ENCODE data around the gene PTPN5. TPM values are rescaled to one million over a fixed set of nuclear protein-coding genes. Genes with fewer than 3 reads are reported as not detected.

Gene PTPN5
- polyA plus RNA-seq, 3 donors = not detected

GRCh38 chr11:18776324-18776723 is 15.3 kb downstream of the PTPN5 start:
- Mint-ChIP-seq H3K4me3 (no peak overlapping the region), H3K27me3 (ENCODE audit: low read depth in 3 of 3) (peaks cover 0 to 1% (median 0%) of the 10 kb centered on the region in 3 donors), H3K4me1 (no peaks in the 10 kb centered on the region), H3K9me3 (peaks cover 0 to 3% (median 0%) of the 10 kb centered on the region in 7 donors), H3K27ac (no peak overlapping the region), H3K36me3 (no peaks in the 10 kb centered on the region)
- intact Hi-C loops (cut with micrococcal nuclease) = loop anchor here in 1 of 2 donors (10.0 kb wide), 1 partner anchor 1212 kb away; no protein-coding TSS in a partner anchor
- Histone ChIP-seq H3K4me3 (replicated peaks in 1 of 3; ENCODE audit: low read depth in 2 of 3, low read length in 3 of 3) (no peak overlapping the region), H4K20me1 (ENCODE audit: insufficient read depth, low read length) (no peaks in the 10 kb centered on the region), H2AFZ (ENCODE audit: insufficient read depth, low read depth, low read length, poor library complexity, severe bottlenecking) (no peak overlapping the region), H3K9me3 (replicated peaks in 1 of 2; ENCODE audit: control insufficient read depth in 1 of 2, insufficient read depth in 1 of 2, low read length in 2 of 2) (no peaks in the 10 kb centered on the region), H3K4me1 (ENCODE audit: control insufficient read depth in 1 of 2, insufficient read depth in 2 of 2, low read length in 2 of 2) (no peaks in the 10 kb centered on the region), H3K36me3 (replicated peaks in 1 of 2; ENCODE audit: control insufficient read depth in 1 of 2, insufficient read depth in 2 of 2, low read length in 2 of 2) (no peaks in the 10 kb centered on the region), H3K79me2 (ENCODE audit: insufficient read depth, low read length) (no peaks in the 10 kb centered on the region), H3K27ac (ENCODE audit: low read depth in 1 of 2, low read length in 2 of 2) (no peak overlapping the region), H3K4me2 (replicated peaks; ENCODE audit: extremely low read depth, low read length, poor library complexity, severe bottlenecking) (no peak overlapping the region), H3K27me3 (ENCODE audit: control insufficient read depth in 2 of 2, insufficient read depth in 2 of 2, low read length in 2 of 2) (no peaks in the 10 kb centered on the region), H3K9ac (ENCODE audit: insufficient read depth, low read length, poor library complexity, severe bottlenecking) (no peak overlapping the region)
- DNase-seq = no peak
- WGBS (ENCODE audit: insufficient coverage) = 70% methylated on average over 2 of the region's 6 CpGs
- no peak for TF ChIP-seq CTCF (IDR thresholded peaks at IDR 0.05)

GRCh38 chr11:18775492-18776292 is 15.9 kb downstream of the PTPN5 start:
- Mint-ChIP-seq H3K36me3 (no peaks in the 10 kb centered on the region), H3K27ac (no peak overlapping the region), H3K4me1 (no peaks in the 10 kb centered on the region), H3K4me3 (no peak overlapping the region), H3K9me3 (peaks cover 0 to 3% (median 0%) of the 10 kb centered on the region in 7 donors), H3K27me3 (ENCODE audit: low read depth in 3 of 3) (peaks cover 0 to 4% (median 3%) of the 10 kb centered on the region in 3 donors)
- Histone ChIP-seq H3K4me3 (replicated peaks in 1 of 3; ENCODE audit: low read depth in 2 of 3, low read length in 3 of 3) (no peak overlapping the region), H2AFZ (ENCODE audit: insufficient read depth, low read depth, low read length, poor library complexity, severe bottlenecking) (no peak overlapping the region), H3K9ac (ENCODE audit: insufficient read depth, low read length, poor library complexity, severe bottlenecking) (no peak overlapping the region), H3K36me3 (replicated peaks in 1 of 2; ENCODE audit: control insufficient read depth in 1 of 2, insufficient read depth in 2 of 2, low read length in 2 of 2) (no peaks in the 10 kb centered on the region), H3K4me1 (ENCODE audit: control insufficient read depth in 1 of 2, insufficient read depth in 2 of 2, low read length in 2 of 2) (no peaks in the 10 kb centered on the region), H3K27ac (ENCODE audit: low read depth in 1 of 2, low read length in 2 of 2) (no peak overlapping the region), H3K27me3 (ENCODE audit: control insufficient read depth in 2 of 2, insufficient read depth in 2 of 2, low read length in 2 of 2) (no peaks in the 10 kb centered on the region), H3K4me2 (replicated peaks; ENCODE audit: extremely low read depth, low read length, poor library complexity, severe bottlenecking) (no peak overlapping the region), H3K9me3 (replicated peaks in 1 of 2; ENCODE audit: control insufficient read depth in 1 of 2, insufficient read depth in 1 of 2, low read length in 2 of 2) (no peaks in the 10 kb centered on the region), H4K20me1 (ENCODE audit: insufficient read depth, low read length) (no peaks in the 10 kb centered on the region), H3K79me2 (ENCODE audit: insufficient read depth, low read length) (no peaks in the 10 kb centered on the region)
- TF ChIP-seq CTCF (IDR thresholded peaks at IDR 0.05) = peak; percentile 82
- intact Hi-C loops (cut with micrococcal nuclease) = loop anchor here in 1 of 2 donors (10.0 kb wide), 1 partner anchor 1211 kb away; no protein-coding TSS in a partner anchor
- peak; percentile 10 to 38 (median 23) for DNase-seq
- whole genome bisulfite sequencing (ENCODE audit: insufficient coverage) = 64% methylated on average over 11 of the region's 16 CpGs
